ENCODE data around the gene NR2F1-AS1.

NR2F1-AS1 gene

GRCh38 chr5:93603793-93604643, 23.0 kb upstream of the NR2F1-AS1 start:
- no peak overlapping the region for H2AFZ ChIP-seq (ENCODE audit: insufficient read depth, low read length, poor library complexity)
- peaks cover 4% of the 10 kb centered on the region for H3K9me3 ChIP-seq (ENCODE audit: insufficient read depth, low read depth, low read length)
- H3K4me2 ChIP-seq (ENCODE audit: low read length), result no peak overlapping the region
- no peak overlapping the region for H3K4me3 ChIP-seq (ENCODE audit: low read depth, low read length)
- H3K79me1 ChIP-seq (ENCODE audit: low read length), result no peaks in the 10 kb centered on the region
- H4K8ac ChIP-seq (ENCODE audit: low read depth, low read length), result no peak overlapping the region
- no peak overlapping the region for H2BK120ac ChIP-seq (ENCODE audit: insufficient read depth, low read length, poor library complexity)
- no peaks in the 10 kb centered on the region for H3K36me3 ChIP-seq (ENCODE audit: control insufficient read depth in 1 of 2, insufficient read depth in 2 of 2, low read length in 2 of 2)
- H4K91ac ChIP-seq (ENCODE audit: low read depth, low read length), result no peak overlapping the region
- H3K9ac ChIP-seq (ENCODE audit: low read length), result no peak overlapping the region
- H2BK12ac ChIP-seq (ENCODE audit: low read length), result no peak overlapping the region
- H3K27ac ChIP-seq (ENCODE audit: low read depth, low read length), result no peak overlapping the region
- no peaks in the 10 kb centered on the region for H3K79me2 ChIP-seq (ENCODE audit: control insufficient read depth, insufficient read depth, low read length, poor library complexity)
- DNase-seq, result no peak
- H2AK5ac ChIP-seq (ENCODE audit: low read length), result no peak overlapping the region
- no CpG with 5 or more reads among the region's 58 CpGs for WGBS (ENCODE audit: extremely low coverage, insufficient coverage, insufficient read length)
- no peak overlapping the region for H3K18ac ChIP-seq (ENCODE audit: low read length)
- no peak overlapping the region for H4K12ac ChIP-seq (ENCODE audit: low read depth, low read length)
- no peak overlapping the region for H3K14ac ChIP-seq (ENCODE audit: low read length)
- H3K27me3 ChIP-seq (ENCODE audit: insufficient read depth, low read length), result peaks cover 57% of the 10 kb centered on the region
- no peak overlapping the region for H3K4ac ChIP-seq (ENCODE audit: low read depth, low read length)
- H2BK5ac ChIP-seq (ENCODE audit: low read depth, low read length, poor library complexity), result no peak overlapping the region
- H3K23ac ChIP-seq (ENCODE audit: low read length), result no peak overlapping the region
- no peaks in the 10 kb centered on the region for H3K4me1 ChIP-seq (ENCODE audit: control insufficient read depth in 1 of 2, insufficient read depth in 2 of 2, low read length in 2 of 2)

- no CpG with 5 or more reads among the region's 8 CpGs for WGBS (ENCODE audit: extremely low coverage, insufficient coverage, insufficient read length)
- Histone ChIP-seq H3K18ac (ENCODE audit: low read length) (no peak overlapping the region), H3K4me1 (ENCODE audit: control insufficient read depth in 1 of 2, insufficient read depth in 2 of 2, low read length in 2 of 2) (no peaks in the 10 kb centered on the region)
Observed at GRCh38 chr5:93603078-93603792, 22.2 kb upstream of the NR2F1-AS1 start.

GRCh38 chr5:93602241-93603077, 21.4 kb upstream of the NR2F1-AS1 start:
- H3K9me3 ChIP-seq (ENCODE audit: insufficient read depth, low read depth, low read length), result peaks cover 4% of the 10 kb centered on the region
- H3K79me2 ChIP-seq (ENCODE audit: control insufficient read depth, insufficient read depth, low read length, poor library complexity), result no peaks in the 10 kb centered on the region
- no peak overlapping the region for H3K4me2 ChIP-seq (ENCODE audit: low read length)
- H3K4ac ChIP-seq (ENCODE audit: low read depth, low read length), result no peak overlapping the region
- H3K79me1 ChIP-seq (ENCODE audit: low read length), result no peaks in the 10 kb centered on the region
- H4K12ac ChIP-seq (ENCODE audit: low read depth, low read length), result no peak overlapping the region
- no peak overlapping the region for H4K8ac ChIP-seq (ENCODE audit: low read depth, low read length)
- no peak overlapping the region for H2BK120ac ChIP-seq (ENCODE audit: insufficient read depth, low read length, poor library complexity)
- no peak overlapping the region for H3K9ac ChIP-seq (ENCODE audit: low read length)
- no peak overlapping the region for H4K91ac ChIP-seq (ENCODE audit: low read depth, low read length)
- WGBS (ENCODE audit: extremely low coverage, insufficient coverage, insufficient read length), result no CpG with 5 or more reads among the region's 39 CpGs
- no peak for DNase-seq
- H3K27ac ChIP-seq (ENCODE audit: low read depth, low read length), result no peak overlapping the region
- no peak overlapping the region for H3K14ac ChIP-seq (ENCODE audit: low read length)
- H3K4me1 ChIP-seq (ENCODE audit: control insufficient read depth in 1 of 2, insufficient read depth in 2 of 2, low read length in 2 of 2), result no peaks in the 10 kb centered on the region
- H3K27me3 ChIP-seq (ENCODE audit: insufficient read depth, low read length), result peaks cover 69% of the 10 kb centered on the region
- H3K18ac ChIP-seq (ENCODE audit: low read length), result no peak overlapping the region
- no peak overlapping the region for H2AK5ac ChIP-seq (ENCODE audit: low read length)
- H3K4me3 ChIP-seq (ENCODE audit: low read depth, low read length), result no peak overlapping the region
- no peak overlapping the region for H2BK5ac ChIP-seq (ENCODE audit: low read depth, low read length, poor library complexity)
- H2AFZ ChIP-seq (ENCODE audit: insufficient read depth, low read length, poor library complexity), result no peak overlapping the region
- H3K23ac ChIP-seq (ENCODE audit: low read length), result no peak overlapping the region
- H2BK12ac ChIP-seq (ENCODE audit: low read length), result no peak overlapping the region
- no peaks in the 10 kb centered on the region for H3K36me3 ChIP-seq (ENCODE audit: control insufficient read depth in 1 of 2, insufficient read depth in 2 of 2, low read length in 2 of 2)

More at GRCh38 chr5:93603078-93603792, 22.2 kb upstream of the NR2F1-AS1 start:
- no peak overlapping the region for H3K4me2 ChIP-seq (ENCODE audit: low read length)
- no peak overlapping the region for H4K91ac ChIP-seq (ENCODE audit: low read depth, low read length)
- no peak overlapping the region for H3K4me3 ChIP-seq (ENCODE audit: low read depth, low read length)
- H3K14ac ChIP-seq (ENCODE audit: low read length), result no peak overlapping the region
- no peak overlapping the region for H2BK120ac ChIP-seq (ENCODE audit: insufficient read depth, low read length, poor library complexity)
- H2AK5ac ChIP-seq (ENCODE audit: low read length), result no peak overlapping the region
- H4K8ac ChIP-seq (ENCODE audit: low read depth, low read length), result no peak overlapping the region
- H3K27me3 ChIP-seq (ENCODE audit: insufficient read depth, low read length), result peaks cover 62% of the 10 kb centered on the region
- no peak overlapping the region for H3K9ac ChIP-seq (ENCODE audit: low read length)
- no peaks in the 10 kb centered on the region for H3K36me3 ChIP-seq (ENCODE audit: control insufficient read depth in 1 of 2, insufficient read depth in 2 of 2, low read length in 2 of 2)
- no peak overlapping the region for H3K27ac ChIP-seq (ENCODE audit: low read depth, low read length)
- no peak overlapping the region for H4K12ac ChIP-seq (ENCODE audit: low read depth, low read length)
- H2BK5ac ChIP-seq (ENCODE audit: low read depth, low read length, poor library complexity), result no peak overlapping the region
- no peak overlapping the region for H3K23ac ChIP-seq (ENCODE audit: low read length)
- H3K79me2 ChIP-seq (ENCODE audit: control insufficient read depth, insufficient read depth, low read length, poor library complexity), result no peaks in the 10 kb centered on the region
- no peaks in the 10 kb centered on the region for H3K79me1 ChIP-seq (ENCODE audit: low read length)
- no peak overlapping the region for H2AFZ ChIP-seq (ENCODE audit: insufficient read depth, low read length, poor library complexity)
- H3K4ac ChIP-seq (ENCODE audit: low read depth, low read length), result no peak overlapping the region
- no peak for DNase-seq
- peaks cover 4% of the 10 kb centered on the region for H3K9me3 ChIP-seq (ENCODE audit: insufficient read depth, low read depth, low read length)
- H2BK12ac ChIP-seq (ENCODE audit: low read length), result no peak overlapping the region

GRCh38 chr5:93601802-93602155, 20.8 kb upstream of the NR2F1-AS1 start:
- H3K4ac ChIP-seq (ENCODE audit: low read depth, low read length), result no peak overlapping the region
- DNase-seq, result no peak
- no peak overlapping the region for H3K4me3 ChIP-seq (ENCODE audit: low read depth, low read length)
- H3K18ac ChIP-seq (ENCODE audit: low read length), result no peak overlapping the region
- H2BK120ac ChIP-seq (ENCODE audit: insufficient read depth, low read length, poor library complexity), result no peak overlapping the region
- no peak overlapping the region for H4K12ac ChIP-seq (ENCODE audit: low read depth, low read length)
- H3K27me3 ChIP-seq (ENCODE audit: insufficient read depth, low read length), result peaks cover 73% of the 10 kb centered on the region
- no peak overlapping the region for H3K9ac ChIP-seq (ENCODE audit: low read length)
- H2AFZ ChIP-seq (ENCODE audit: insufficient read depth, low read length, poor library complexity), result no peak overlapping the region
- peaks cover 8% of the 10 kb centered on the region for H3K9me3 ChIP-seq (ENCODE audit: insufficient read depth, low read depth, low read length)
- H3K36me3 ChIP-seq (ENCODE audit: control insufficient read depth in 1 of 2, insufficient read depth in 2 of 2, low read length in 2 of 2), result no peaks in the 10 kb centered on the region
- H3K23ac ChIP-seq (ENCODE audit: low read length), result no peak overlapping the region
- H4K91ac ChIP-seq (ENCODE audit: low read depth, low read length), result no peak overlapping the region
- no peak overlapping the region for H3K27ac ChIP-seq (ENCODE audit: low read depth, low read length)
- H2BK12ac ChIP-seq (ENCODE audit: low read length), result no peak overlapping the region
- H3K4me2 ChIP-seq (ENCODE audit: low read length), result no peak overlapping the region
- no peak overlapping the region for H2AK5ac ChIP-seq (ENCODE audit: low read length)
- H3K4me1 ChIP-seq (ENCODE audit: control insufficient read depth in 1 of 2, insufficient read depth in 2 of 2, low read length in 2 of 2), result peaks cover 0 to under 1% of the 10 kb centered on the region in 2 experiments
- H2BK5ac ChIP-seq (ENCODE audit: low read depth, low read length, poor library complexity), result no peak overlapping the region
- H3K79me1 ChIP-seq (ENCODE audit: low read length), result no peaks in the 10 kb centered on the region
- H4K8ac ChIP-seq (ENCODE audit: low read depth, low read length), result no peak overlapping the region
- no peaks in the 10 kb centered on the region for H3K79me2 ChIP-seq (ENCODE audit: control insufficient read depth, insufficient read depth, low read length, poor library complexity)
- no CpG with 5 or more reads among the region's 9 CpGs for WGBS (ENCODE audit: extremely low coverage, insufficient coverage, insufficient read length)
- no peak overlapping the region for H3K14ac ChIP-seq (ENCODE audit: low read length)
